Adrenal gland (tissue), 12 donors: ENCODE measurements around the gene ZNF19. TPM values are rescaled to one million over a fixed set of nuclear protein-coding genes. Genes with fewer than 3 reads are reported as not detected.
A peak's percentile ranks its signal among the peaks of the same experiment; 100 is the strongest.

Experiments used
- DNase-seq, 7 donors: peaks; one replicate each; pipeline ENCODE4 v3.0.0-alpha.2; 2019 to 2020
- H3K27ac ChIP-seq, 5 donors: fragments of 200-600 bp; sonication (generic) in 4 of 5; 1 replicate in 3 of 5; 2 replicates in 2 of 5; pipeline versions ENCODE4 v1.5.1 to v1.8.0; 2016 to 2020; ENCODE audit warnings: mild to moderate bottlenecking in 1 of 5
- H3K27me3 ChIP-seq: fragments of 200-600 bp; 2 replicates; pipeline ENCODE4 v1.8.0; 2021
- H3K36me3 ChIP-seq, 2 donors: fragments of 200-600 bp; replicated peaks in 1 of 2; 1 replicate in 1 of 2; 2 replicates in 1 of 2; pipeline versions ENCODE4 v1.5.1 to v1.8.0; 2018 to 2022
- H3K4me1 ChIP-seq, 2 donors: fragments of 200-600 bp; replicated peaks in 1 of 2; 1 replicate in 1 of 2; 2 replicates in 1 of 2; pipeline versions ENCODE4 v1.5.1 to v1.8.0; 2018 to 2021
- H3K4me3 ChIP-seq, 4 donors: fragments of 200-600 bp; sonication (generic) in 3 of 4; one replicate each; pipeline ENCODE4 v1.5.1; 2016 to 2018
- H3K9me3 ChIP-seq, 3 donors: fragments of 200-600 bp; sonication (generic) in 1 of 3; replicated peaks in 1 of 3; 1 replicate in 2 of 3; 2 replicates in 1 of 3; pipeline versions ENCODE4 v1.5.1 to v1.8.0; 2016 to 2021
- CTCF ChIP-seq, 6 experiments: fragments of 450-650 bp in 4 of 6; fragments of 200-600 bp in 2 of 6; sonication (generic) in 1 of 6; IDR thresholded peaks; 1 replicate in 5 of 6; 2 replicates in 1 of 6; pipeline versions ENCODE4 v1.5.1 to v1.8.0; 2016 to 2021; ENCODE audit warnings: antibody characterized with exemption in 6 of 6, mild to moderate bottlenecking in 2 of 6, moderate library complexity in 1 of 6
- POLR2A ChIP-seq, 2 donors: fragments of 450-650 bp; IDR thresholded peaks; one replicate each; pipeline ENCODE4 v1.6.1; 2017; ENCODE audit warnings: antibody characterized with exemption in 2 of 2, mild to moderate bottlenecking in 2 of 2, moderate library complexity in 1 of 2
- WGBS, 4 donors: extraction: QIAGEN DNeasy Blood & Tissue Kit in 2 of 4; methylation state at CpG; one replicate each; pipeline versions ENCODE4 v1.1.5 to v1.1.7; 2013 to 2017; 5-methylcytosine and 5-hydroxymethylcytosine counted together
- intact Hi-C, 2 donors: fragments of 100-400 bp; cut with DNase I; formaldehyde crosslinking; loops; one replicate each; pipeline versions ENCODE4 v1.14.1 to v1.15.0; 2022 to 2023
- polyA plus RNA-seq, 3 donors: library from polyadenylated mRNA; stranded (reverse); fragments of 200-250 nt in 2 of 3; fragments of 350-450 nt in 1 of 3; fragmentation: Illumina TruSeq in 1 of 3; extraction: RNeasy Lipid Tissue Mini Kit (QIAGEN cat#74804) in 1 of 3; gene quantifications; one replicate each; pipeline ENCODE4 v1.2.3, GENCODE V29; 2013 to 2014
- total RNA-seq, 9 donors: library from RNA; depleted of rRNA in 4 of 9; stranded (reverse); fragments of >200 nt in 4 of 9; fragments of 120-200 nt in 1 of 9; fragmentation: NEBNext Ultra II Directional in 1 of 9; extraction: Animal tissue kit (Norgen Biotek cat#: 25700) in 1 of 9; gene quantifications; one replicate each; pipeline versions ENCODE4 v1.1.0 to v1.2.4, GENCODE V29; 2013 to 2023
- donor health status: healthy with polysubstance abuse.
- donor health status: Bipolar disorder and iron deficiency.
- donor health status: DM: yes; HTN: yes; CAD: no.
- donor health status: DM: no; HTN: no; CAD: no.
- donor health status: DM: no; HTN: no; CAD: no.
- donor health status: DM: yes; HTN: yes; CAD: no.

The ZNF19 gene
- total and polyA plus RNA-seq, 12 donors, result 0.24 to 10.4 (median 4.9) TPM

GRCh38 chr16:71440669-71441347, 48.3 kb downstream of the ZNF19 start:
- no peak overlapping the region for H3K4me3 ChIP-seq
- intact Hi-C loops, result no loop called here
- peak in 1 of 7 donors; percentile 46 for DNase-seq
- H3K36me3 ChIP-seq, result no peaks in the 10 kb centered on the region
- WGBS, 4 donors, result 63 to 73% (median 70%) methylated on average over 20 to 25 of the region's 25 CpGs
- no peaks in the 10 kb centered on the region for H3K4me1 ChIP-seq
- no peak for TF ChIP-seq POLR2A (IDR thresholded peaks at IDR 0.05)
- TF ChIP-seq CTCF (IDR thresholded peaks at IDR 0.05), result no peak
- H3K9me3 ChIP-seq, result peaks cover 0 to 5% (median 0%) of the 10 kb centered on the region in 3 donors
- no peaks in the 10 kb centered on the region for H3K27me3 ChIP-seq
- no peak overlapping the region for H3K27ac ChIP-seq

GRCh38 chr16:71439523-71439922, 49.6 kb downstream of the ZNF19 start:
- DNase-seq, result peak in 1 of 7 donors; percentile 9
- Histone ChIP-seq H3K27ac (no peak overlapping the region), H3K4me1 (no peaks in the 10 kb centered on the region), H3K4me3 (no peak overlapping the region), H3K27me3 (no peaks in the 10 kb centered on the region), H3K36me3 (no peaks in the 10 kb centered on the region), H3K9me3 (peaks cover 0 to under 1% (median 0%) of the 10 kb centered on the region in 3 donors)
- no peak for TF ChIP-seq POLR2A (IDR thresholded peaks at IDR 0.05)
- no peak for TF ChIP-seq CTCF (IDR thresholded peaks at IDR 0.05)
- intact Hi-C loops, result no loop called here
- 37 to 44% (median 44%) methylated on average over 3 of the region's 3 CpGs for WGBS, 4 donors

- TF ChIP-seq POLR2A (IDR thresholded peaks at IDR 0.05), result no peak
- TF ChIP-seq CTCF (IDR thresholded peaks at IDR 0.05), result no peak
- DNase-seq, result peak in 1 of 7 donors; percentile 17
- intact Hi-C loops, result no loop called here
Measured at GRCh38 chr16:71436473-71436872, 52.7 kb downstream of the ZNF19 start.

GRCh38 chr16:71432906-71433305, 56.2 kb downstream of the ZNF19 start:
- intact Hi-C loops, result no loop called here
- Histone ChIP-seq H3K36me3 (no peaks in the 10 kb centered on the region), H3K4me3 (no peak overlapping the region), H3K27ac (no peak overlapping the region), H3K9me3 (no peaks in the 10 kb centered on the region), H3K27me3 (no peaks in the 10 kb centered on the region), H3K4me1 (no peaks in the 10 kb centered on the region)
- 60 to 74% (median 70%) methylated on average over 3 to 6 of the region's 6 CpGs for WGBS, 4 donors
- DNase-seq, result no peak
- TF ChIP-seq CTCF (IDR thresholded peaks at IDR 0.05) (no peak), POLR2A (IDR thresholded peaks at IDR 0.05) (no peak)

More at GRCh38 chr16:71436473-71436872, 52.7 kb downstream of the ZNF19 start:
- Histone ChIP-seq H3K4me1 (no peaks in the 10 kb centered on the region), H3K36me3 (no peaks in the 10 kb centered on the region), H3K27ac (no peak overlapping the region), H3K4me3 (no peak overlapping the region), H3K9me3 (no peaks in the 10 kb centered on the region), H3K27me3 (no peaks in the 10 kb centered on the region)
- 68 to 83% (median 80%) methylated on average over 7 of the region's 7 CpGs for WGBS, 4 donors
